ENCODE measurements around the gene CEP152.
A peak's percentile ranks its signal among the peaks of the same experiment; 100 is the strongest.
"Not testable (repeated sequence)": the region's sequence is repeated elsewhere in the genome, so short reads cannot be mapped to it uniquely, and the experiment has no call there.

The CEP152 gene, protein sequence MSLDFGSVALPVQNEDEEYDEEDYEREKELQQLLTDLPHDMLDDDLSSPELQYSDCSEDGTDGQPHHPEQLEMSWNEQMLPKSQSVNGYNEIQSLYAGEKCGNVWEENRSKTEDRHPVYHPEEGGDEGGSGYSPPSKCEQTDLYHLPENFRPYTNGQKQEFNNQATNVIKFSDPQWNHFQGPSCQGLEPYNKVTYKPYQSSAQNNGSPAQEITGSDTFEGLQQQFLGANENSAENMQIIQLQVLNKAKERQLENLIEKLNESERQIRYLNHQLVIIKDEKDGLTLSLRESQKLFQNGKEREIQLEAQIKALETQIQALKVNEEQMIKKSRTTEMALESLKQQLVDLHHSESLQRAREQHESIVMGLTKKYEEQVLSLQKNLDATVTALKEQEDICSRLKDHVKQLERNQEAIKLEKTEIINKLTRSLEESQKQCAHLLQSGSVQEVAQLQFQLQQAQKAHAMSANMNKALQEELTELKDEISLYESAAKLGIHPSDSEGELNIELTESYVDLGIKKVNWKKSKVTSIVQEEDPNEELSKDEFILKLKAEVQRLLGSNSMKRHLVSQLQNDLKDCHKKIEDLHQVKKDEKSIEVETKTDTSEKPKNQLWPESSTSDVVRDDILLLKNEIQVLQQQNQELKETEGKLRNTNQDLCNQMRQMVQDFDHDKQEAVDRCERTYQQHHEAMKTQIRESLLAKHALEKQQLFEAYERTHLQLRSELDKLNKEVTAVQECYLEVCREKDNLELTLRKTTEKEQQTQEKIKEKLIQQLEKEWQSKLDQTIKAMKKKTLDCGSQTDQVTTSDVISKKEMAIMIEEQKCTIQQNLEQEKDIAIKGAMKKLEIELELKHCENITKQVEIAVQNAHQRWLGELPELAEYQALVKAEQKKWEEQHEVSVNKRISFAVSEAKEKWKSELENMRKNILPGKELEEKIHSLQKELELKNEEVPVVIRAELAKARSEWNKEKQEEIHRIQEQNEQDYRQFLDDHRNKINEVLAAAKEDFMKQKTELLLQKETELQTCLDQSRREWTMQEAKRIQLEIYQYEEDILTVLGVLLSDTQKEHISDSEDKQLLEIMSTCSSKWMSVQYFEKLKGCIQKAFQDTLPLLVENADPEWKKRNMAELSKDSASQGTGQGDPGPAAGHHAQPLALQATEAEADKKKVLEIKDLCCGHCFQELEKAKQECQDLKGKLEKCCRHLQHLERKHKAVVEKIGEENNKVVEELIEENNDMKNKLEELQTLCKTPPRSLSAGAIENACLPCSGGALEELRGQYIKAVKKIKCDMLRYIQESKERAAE (N-terminal part only)

GRCh38 chr15:48810414-48811324 lies at the start of gene CEP152:
CEP152 (minus strand) TSS chr15:48811069; CDS start chr15:48805649, 5,420 bp downstream.
- TF ChIP-seq CTCF (IDR thresholded peaks at IDR 0.05; ENCODE audit: low read depth, low read length): no peak
- peak; percentile 100 for DNase-seq (ENCODE audit: low read depth in 2 of 2)
- H3K4me3 ChIP-seq (replicated peaks in 1 of 2; ENCODE audit: low read depth in 2 of 2, low read length in 2 of 2): peak within 1 kb of the TSS; percentile 77 to 94

DNA sequence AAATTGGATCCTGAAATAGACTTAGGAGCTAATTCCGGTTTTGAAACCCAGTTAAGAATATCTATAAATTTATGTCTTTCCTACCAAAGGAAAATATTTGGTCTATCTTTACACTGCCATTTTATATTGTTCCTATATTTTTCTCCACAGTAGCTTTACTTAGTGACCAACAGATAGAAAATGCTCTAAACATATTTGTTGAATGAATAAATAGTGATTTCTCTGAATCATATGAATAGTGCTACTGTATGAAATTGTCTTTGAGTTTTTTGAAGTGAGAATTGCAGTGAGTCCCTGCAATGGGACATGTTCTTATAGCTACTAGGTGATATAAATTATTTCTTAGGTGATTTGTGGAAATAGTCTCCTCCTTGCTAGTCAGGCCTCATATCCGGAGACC lies 48.6 kb upstream of the CEP152 start:
- peak in 1 of 2 donors; percentile 51 for DNase-seq (ENCODE audit: low read depth in 2 of 2)
- no peak overlapping the region for H3K4me3 ChIP-seq (replicated peaks in 1 of 2; ENCODE audit: low read depth in 2 of 2, low read length in 2 of 2)
- TF ChIP-seq CTCF (IDR thresholded peaks at IDR 0.05; ENCODE audit: low read depth, low read length): no peak

DNA sequence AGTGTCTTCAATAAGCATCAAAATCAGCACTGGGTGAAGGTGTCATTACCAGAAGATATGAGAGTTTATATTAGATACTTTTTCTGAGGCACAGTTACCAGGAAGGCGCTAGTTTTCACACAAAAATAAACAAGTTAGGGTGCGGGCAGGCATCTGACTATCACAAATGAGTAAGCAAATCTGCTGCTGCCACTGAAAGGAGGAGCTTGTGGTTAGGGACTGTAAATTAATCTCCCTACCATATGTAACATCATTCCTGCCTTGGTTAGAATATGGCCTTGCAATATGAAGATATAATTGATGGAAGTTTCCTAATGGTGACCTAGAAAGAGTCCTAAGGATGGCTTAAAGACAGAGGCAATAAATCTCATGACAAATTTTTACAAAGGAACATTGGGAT lies 47.5 kb upstream of the CEP152 start:
- H3K4me3 ChIP-seq (replicated peaks in 1 of 2; ENCODE audit: low read depth in 2 of 2, low read length in 2 of 2): no peak overlapping the region
- DNase-seq (ENCODE audit: low read depth in 2 of 2): peak; percentile 47 to 53

GRCh38 chr15:48856942-48857341 lies 46.1 kb upstream of the CEP152 start:
- no peak for TF ChIP-seq CTCF (IDR thresholded peaks at IDR 0.05; ENCODE audit: low read depth, low read length)
- no peak overlapping the region for H3K4me3 ChIP-seq (replicated peaks in 1 of 2; ENCODE audit: low read depth in 2 of 2, low read length in 2 of 2)
- peak in 1 of 2 donors; percentile 39 for DNase-seq (ENCODE audit: low read depth in 2 of 2)

More for the DNA sequence above, 47.5 kb upstream of the CEP152 start:
- no peak for TF ChIP-seq CTCF (IDR thresholded peaks at IDR 0.05; ENCODE audit: low read depth, low read length)

GRCh38 chr15:48855501-48856440 lies 44.9 kb upstream of the CEP152 start:
- peak; percentile 66 for TF ChIP-seq CTCF (IDR thresholded peaks at IDR 0.05; ENCODE audit: low read depth, low read length)
- peak; percentile 70 to 81 for DNase-seq (ENCODE audit: low read depth in 2 of 2)
- H3K4me3 ChIP-seq (replicated peaks in 1 of 2; ENCODE audit: low read depth in 2 of 2, low read length in 2 of 2): no peak overlapping the region

DNA sequence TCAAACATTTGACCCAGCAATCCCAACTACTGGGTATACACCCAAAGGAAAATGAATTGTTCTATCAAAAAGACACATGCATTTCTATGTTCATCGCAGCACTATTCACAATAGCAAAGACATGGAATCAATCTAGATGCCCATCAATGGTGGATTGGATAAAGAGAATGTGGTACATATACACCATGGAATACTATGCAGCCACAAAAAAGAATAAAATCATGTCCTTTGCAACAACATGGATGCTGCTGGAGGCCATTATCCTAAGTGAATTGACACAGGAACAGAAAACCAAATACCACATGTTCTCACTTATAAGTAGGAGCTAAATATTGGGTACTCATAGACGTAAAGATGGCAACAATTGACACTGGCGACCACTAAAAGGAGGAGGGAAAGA lies 43.6 kb upstream of the CEP152 start:
- H3K4me3 ChIP-seq (replicated peaks in 1 of 2; ENCODE audit: low read depth in 2 of 2, low read length in 2 of 2); DNase-seq (ENCODE audit: low read depth in 2 of 2): not testable (repeated sequence)

Data from cardiac fibroblast (primary cell).